GM12891 (cell line): ENCODE data around the gene ACSM3.

Experiments
- DNase-seq: peaks from one replicate; pipeline ENCODE4 v3.0.0; 2011; ENCODE audit warnings: low spot score; ENCODE audit not compliant: insufficient read length
- FAIRE-seq: peaks from 2 replicates; lab custom pipeline; 2011; peaks lifted over from hg19 to GRCh38; lab: Jason Lieb, UNC
- PAX5 ChIP-seq: IDR thresholded peaks from 2 replicates; pipeline ENCODE4 v1.6.1; 2011; ENCODE audit warnings: low read length, moderate library complexity, mild to moderate bottlenecking; ENCODE audit not compliant: insufficient read depth, severe bottlenecking
- POLR2A ChIP-seq: IDR thresholded peaks from 2 replicates; pipeline ENCODE4 v1.6.1; 2011; ENCODE audit warnings: low read depth, low read length, control low read depth
- POLR2AphosphoS5 ChIP-seq: IDR thresholded peaks from 2 replicates; pipeline ENCODE4 v1.6.1; 2011; ENCODE audit warnings: low read depth, low read length, control low read depth
- POU2F2 ChIP-seq: IDR thresholded peaks from 2 replicates; pipeline ENCODE4 v1.6.1; 2011; ENCODE audit warnings: low read depth, mild to moderate bottlenecking, control low read depth, low read length, moderate library complexity
- SPI1 ChIP-seq: IDR thresholded peaks from 2 replicates; pipeline ENCODE4 v1.6.1; 2011; ENCODE audit warnings: low read depth, low read length, control low read depth
- TAF1 ChIP-seq: IDR thresholded peaks from 2 replicates; pipeline ENCODE4 v1.6.1; 2011; ENCODE audit warnings: low read depth, low read length, control low read depth

Gene ACSM3

GRCh38 chr16:20814784-20815183 lies 51.0 kb downstream of the ACSM3 start:
- DNase-seq = no peak
- TF ChIP-seq POLR2AphosphoS5 = no peak
- TF ChIP-seq TAF1 = no peak
- no peak for TF ChIP-seq POU2F2
- no peak for TF ChIP-seq POLR2A
- no peak for TF ChIP-seq PAX5
- TF ChIP-seq SPI1 = no peak
- no peak for FAIRE-seq

GRCh38 chr16:20818929-20819585 lies 55.2 kb downstream of the ACSM3 start:
- DNase-seq (no peak), FAIRE-seq (no peak)
- TF ChIP-seq SPI1 (no peak), PAX5 (no peak), POLR2A (no peak), TAF1 (no peak), POU2F2 (no peak), POLR2AphosphoS5 (no peak)

GRCh38 chr16:20821682-20822081 lies 57.9 kb downstream of the ACSM3 start:
- TF ChIP-seq TAF1 (no peak), SPI1 (peak; percentile 85), POLR2AphosphoS5 (no peak), POLR2A (no peak), POU2F2 (no peak), PAX5 (no peak)
- DNase-seq (no peak), FAIRE-seq (no peak)

GRCh38 chr16:20822521-20823325 lies 58.9 kb downstream of the ACSM3 start:
- DNase-seq (no peak), FAIRE-seq (peak; percentile 71)

GRCh38 chr16:20826039-20826566 lies 62.3 kb downstream of the ACSM3 start:
- DNase-seq (no peak), FAIRE-seq (no peak)
- no peak for TF ChIP-seq POU2F2
- no peak for TF ChIP-seq TAF1
- no peak for TF ChIP-seq POLR2AphosphoS5
- no peak for TF ChIP-seq POLR2A
- TF ChIP-seq SPI1 = no peak
- TF ChIP-seq PAX5 = no peak

More at GRCh38 chr16:20822521-20823325, 58.9 kb downstream of the ACSM3 start:
- TF ChIP-seq SPI1 = peak; percentile 48
- no peak for TF ChIP-seq POLR2AphosphoS5

- DNase-seq (no peak), FAIRE-seq (no peak)
- TF ChIP-seq TAF1 (no peak), PAX5 (no peak), SPI1 (no peak)
Observed at GRCh38 chr16:20829536-20829935, 65.7 kb downstream of the ACSM3 start.

GRCh38 chr16:20830372-20830771 lies 66.6 kb downstream of the ACSM3 start:
- no peak for FAIRE-seq
- no peak for DNase-seq
- TF ChIP-seq POLR2A (no peak), SPI1 (no peak), TAF1 (no peak), POU2F2 (no peak), PAX5 (no peak)

- TF ChIP-seq POLR2A (no peak), SPI1 (no peak), POLR2AphosphoS5 (no peak), TAF1 (no peak), POU2F2 (no peak), PAX5 (no peak)
- FAIRE-seq = no peak
- DNase-seq = no peak
Observed at GRCh38 chr16:20833086-20833485, 69.3 kb downstream of the ACSM3 start.

- TF ChIP-seq POLR2AphosphoS5 (no peak), SPI1 (peak; percentile 90), POU2F2 (no peak), PAX5 (no peak), TAF1 (no peak), POLR2A (no peak)
- FAIRE-seq (peak; percentile 62), DNase-seq (no peak)
Observed at GRCh38 chr16:20838240-20838639, 74.4 kb downstream of the ACSM3 start.

- TF ChIP-seq SPI1 = 0 out of 2 replicates have a peak, but pooled peaks have one; percentile 3
- TF ChIP-seq POLR2A = no peak
- no peak for TF ChIP-seq TAF1
- TF ChIP-seq POU2F2 = no peak
- no peak for TF ChIP-seq PAX5
- FAIRE-seq (peak; percentile 35), DNase-seq (no peak)
Observed at GRCh38 chr16:20839504-20839903, 75.7 kb downstream of the ACSM3 start.
